ENCODE results near the gene TMTC2.
"Not testable (repeated sequence)": the region's sequence is repeated elsewhere in the genome, so short reads cannot be mapped to it uniquely, and the experiment has no call there.

TMTC2 gene

DNA sequence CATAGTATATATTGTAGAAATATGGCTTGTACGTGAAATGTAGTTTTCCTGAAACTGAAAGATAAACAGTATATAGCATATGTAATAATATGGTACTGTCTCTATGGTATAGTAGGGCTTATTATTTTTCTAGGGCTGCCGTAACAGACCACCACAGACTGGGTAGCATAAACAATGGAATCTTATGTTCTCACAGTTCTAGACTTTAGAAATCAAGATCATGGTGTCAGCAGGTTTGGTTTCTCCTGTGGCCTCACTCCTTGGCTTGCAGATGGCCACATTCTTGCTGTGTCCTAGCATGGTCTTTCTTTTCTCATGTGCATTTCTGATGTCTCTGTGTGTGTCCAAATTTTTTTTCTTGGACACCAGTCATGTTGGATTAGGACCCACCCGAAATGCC lies 155.8 kb downstream of the TMTC2 start:
- DNase-seq (ENCODE audit: low spot score) = no peak

DNA sequence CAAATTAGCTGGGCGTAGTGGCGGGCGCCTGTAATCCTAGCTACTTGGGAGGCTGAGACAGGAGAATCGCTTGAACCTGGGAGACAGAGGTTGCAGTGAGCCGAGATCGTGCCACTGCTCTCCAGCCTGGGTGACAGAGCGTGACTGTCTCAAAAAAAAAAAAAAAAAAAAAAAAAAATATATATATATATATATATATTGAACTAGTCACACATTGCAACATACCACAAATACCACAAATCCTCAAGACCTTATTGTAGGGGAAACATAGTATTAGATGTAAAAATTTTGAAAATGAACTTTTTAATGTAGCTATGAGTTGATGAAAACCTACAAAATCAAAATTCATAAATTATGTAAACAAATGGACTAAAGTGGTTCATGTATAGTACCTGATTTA lies 158.4 kb downstream of the TMTC2 start:
- not testable (repeated sequence) for DNase-seq (ENCODE audit: low spot score)

DNA sequence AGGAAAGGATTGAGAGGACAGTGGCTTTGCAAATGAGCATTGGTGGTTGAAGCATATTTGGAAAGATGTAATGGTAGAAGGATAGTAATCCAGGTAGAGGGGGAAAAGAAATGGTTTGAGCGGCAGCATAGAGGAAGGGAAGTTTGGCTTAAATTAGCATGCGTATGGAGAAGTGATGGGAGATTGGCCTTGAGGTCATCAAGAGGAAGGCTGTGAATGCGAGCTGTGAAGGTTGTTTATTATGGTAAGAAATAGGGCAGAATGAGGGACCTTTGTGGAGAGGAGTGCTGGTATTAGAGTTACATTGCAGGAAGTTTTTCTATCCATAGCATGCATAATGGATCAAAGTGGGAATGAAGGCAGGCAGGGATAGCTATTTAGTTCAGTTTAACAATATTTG lies 162.1 kb downstream of the TMTC2 start:
- DNase-seq (ENCODE audit: low spot score) = no peak

DNA sequence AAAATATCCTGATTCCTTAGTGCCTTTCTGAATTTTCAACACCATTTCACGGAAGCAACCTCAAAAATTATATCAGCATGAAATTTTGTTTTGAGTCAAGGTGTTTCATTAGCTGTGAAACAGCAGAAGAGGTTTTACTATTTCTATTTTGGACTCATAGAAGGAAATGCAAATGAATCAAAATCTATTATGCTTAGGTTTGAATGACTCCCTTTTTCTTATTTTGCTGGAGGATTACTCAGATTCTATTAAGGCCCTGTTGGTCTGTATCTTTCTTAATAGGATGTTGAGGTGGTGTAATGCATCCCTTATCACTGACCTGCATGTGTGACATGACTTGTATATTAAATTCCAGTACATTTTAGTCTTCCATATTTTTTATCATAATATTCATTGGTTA lies 165.8 kb downstream of the TMTC2 start:
- DNase-seq (ENCODE audit: low spot score) = no peak

DNA sequence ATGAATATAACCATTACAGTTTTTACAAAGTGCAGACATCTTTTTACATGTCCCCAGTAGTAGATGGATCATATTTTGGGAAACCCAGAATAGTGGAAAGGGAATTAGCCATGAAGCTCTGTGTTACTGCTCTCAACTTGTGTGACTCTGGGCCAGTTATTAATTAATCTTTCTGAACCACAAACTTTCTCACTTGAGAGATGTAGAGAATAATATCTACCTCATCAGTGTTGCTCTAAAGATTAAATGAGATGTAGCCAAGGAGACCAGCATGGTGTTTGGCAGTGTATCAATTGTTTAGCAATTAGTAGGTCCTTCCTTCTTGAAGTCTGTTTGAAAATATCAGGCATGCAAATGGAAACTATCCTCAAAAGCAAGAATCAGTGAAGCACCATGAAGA lies 169.2 kb downstream of the TMTC2 start:
- DNase-seq (ENCODE audit: low spot score) = no peak

DNA sequence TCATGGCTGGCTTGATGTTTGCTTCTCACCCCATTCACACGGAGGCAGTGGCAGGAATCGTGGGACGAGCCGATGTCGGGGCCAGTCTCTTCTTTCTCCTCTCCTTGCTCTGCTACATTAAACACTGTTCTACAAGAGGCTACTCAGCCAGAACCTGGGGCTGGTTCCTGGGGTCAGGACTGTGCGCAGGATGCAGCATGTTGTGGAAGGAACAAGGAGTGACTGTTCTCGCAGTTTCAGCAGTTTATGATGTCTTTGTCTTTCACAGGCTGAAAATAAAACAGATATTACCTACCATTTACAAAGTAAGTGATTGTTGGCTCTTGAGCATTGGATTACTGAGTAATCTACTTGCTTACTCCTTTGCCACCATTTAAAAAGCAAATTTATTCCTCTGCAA lies 170.6 kb downstream of the TMTC2 start:
- no peak for DNase-seq (ENCODE audit: low spot score)

DNA sequence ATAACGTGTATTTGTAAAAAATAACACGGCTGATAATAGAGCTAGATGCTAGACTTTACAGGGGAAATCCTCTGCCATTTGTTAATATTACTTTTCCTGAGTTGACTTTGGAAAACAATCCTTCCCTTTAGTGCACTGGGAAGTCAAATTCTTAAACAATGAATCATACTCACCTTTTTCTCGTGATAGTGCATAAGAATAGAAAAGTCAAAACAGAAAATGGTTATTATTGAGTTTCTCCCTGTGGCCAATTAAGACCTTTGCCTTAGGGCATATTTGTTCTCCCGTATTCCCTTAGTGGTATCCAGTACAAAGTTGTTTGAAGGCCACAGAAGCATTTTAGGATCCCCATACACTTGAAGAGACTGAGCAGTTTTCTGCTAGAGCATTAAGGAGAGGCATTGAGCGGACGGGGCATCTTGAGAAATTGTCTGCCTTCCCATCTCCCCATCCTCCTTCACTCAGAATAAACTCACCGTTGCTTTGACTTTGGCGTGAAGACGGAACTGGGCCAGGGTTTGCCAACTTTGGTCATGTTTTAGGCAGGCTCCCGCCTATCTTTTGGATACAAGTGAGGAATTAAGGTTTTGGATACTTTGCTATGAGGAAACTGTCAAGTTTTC lies 171.3 kb downstream of the TMTC2 start:
- no peak for DNase-seq (ENCODE audit: low spot score)

DNA sequence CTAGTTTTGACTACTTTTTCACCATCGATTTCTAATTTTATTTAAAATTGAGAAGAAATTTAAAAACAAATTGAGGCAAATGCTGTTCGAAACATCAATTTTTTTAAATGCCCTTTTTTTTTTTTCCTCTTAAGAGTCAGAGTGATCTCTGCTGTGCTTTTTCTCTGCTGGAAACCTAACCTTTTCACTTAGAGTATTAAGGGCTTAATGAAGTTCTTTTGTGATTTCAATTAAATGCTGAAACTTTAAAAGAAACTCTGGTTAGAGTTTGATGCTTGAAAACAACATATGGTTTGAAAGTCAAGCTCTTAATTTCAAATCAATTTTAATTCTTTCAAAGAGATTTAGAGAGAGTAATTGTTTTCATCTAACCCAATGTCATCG lies 171.8 kb downstream of the TMTC2 start:
- no peak for DNase-seq (ENCODE audit: low spot score)

DNA sequence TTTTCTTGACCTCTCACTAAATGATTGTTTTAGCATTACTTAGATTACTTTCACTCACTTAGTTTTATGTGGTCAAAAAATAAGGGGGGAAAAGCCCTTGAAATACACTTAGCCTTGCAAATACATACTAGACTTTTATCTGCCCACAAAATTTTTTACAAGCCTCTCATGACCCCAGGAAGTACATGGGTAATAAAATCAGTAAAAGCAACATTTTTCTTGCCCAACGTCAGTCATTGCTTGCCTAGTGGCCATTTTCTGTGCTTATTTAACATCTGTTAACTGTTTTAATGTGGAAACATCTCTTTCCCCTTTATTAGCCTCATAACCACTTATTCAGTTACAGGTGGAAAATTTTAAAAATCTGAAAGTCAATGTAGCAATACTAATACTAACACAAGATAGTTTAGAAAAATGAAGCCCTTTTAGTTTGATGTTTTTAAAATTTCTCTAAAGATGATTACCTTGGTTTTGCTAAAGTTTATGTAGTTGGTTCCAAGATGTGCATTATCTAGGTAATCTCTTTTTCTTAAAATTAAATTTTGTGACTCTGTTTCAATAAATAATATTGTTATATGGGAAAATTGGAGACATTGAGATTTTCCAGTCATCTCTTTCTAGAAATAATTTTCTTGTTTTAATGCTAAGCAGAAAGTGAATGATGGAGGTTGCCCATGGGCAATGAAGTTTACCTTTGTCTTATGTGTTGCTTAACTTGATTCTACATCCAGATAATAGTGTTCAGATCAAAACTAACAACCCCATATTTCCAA lies 175.5 kb downstream of the TMTC2 start:
- DNase-seq (ENCODE audit: low spot score) = no peak

DNA sequence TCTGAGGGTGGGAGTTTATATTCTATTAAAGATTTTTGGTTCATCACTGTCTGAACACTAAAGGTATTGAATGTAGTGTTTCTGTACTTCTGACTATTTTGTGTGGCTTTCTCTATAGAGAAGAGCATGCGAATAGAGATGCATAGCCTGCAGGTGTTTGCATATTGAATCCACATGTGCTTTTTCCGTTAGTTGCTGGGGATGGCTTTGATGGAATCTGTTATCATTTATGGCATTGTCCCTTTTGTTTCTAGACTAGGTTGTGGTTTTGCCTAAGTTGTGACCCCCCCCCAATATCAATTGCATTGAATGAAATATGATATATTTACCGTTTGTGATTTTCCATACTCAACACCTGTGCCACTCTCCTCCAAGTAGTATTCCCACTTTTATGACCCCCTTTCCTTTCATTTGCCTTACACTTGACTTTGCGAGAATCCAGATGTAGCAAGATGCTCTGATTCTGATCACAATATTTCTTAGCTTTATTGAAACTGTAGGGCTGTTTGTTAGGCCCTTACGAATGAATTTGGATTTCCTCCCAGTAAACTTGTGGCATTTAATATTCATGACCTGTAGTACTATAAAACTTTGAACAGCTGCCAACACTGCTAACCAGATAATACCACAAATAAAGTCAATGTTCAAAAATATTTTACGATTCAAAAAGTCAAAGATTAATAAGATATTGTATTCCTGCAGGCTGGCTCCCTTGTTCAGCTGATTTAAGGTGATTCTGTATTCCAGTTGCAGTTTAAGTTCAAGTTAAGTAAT lies 176.4 kb downstream of the TMTC2 start:
- DNase-seq (ENCODE audit: low spot score) = no peak

DNA sequence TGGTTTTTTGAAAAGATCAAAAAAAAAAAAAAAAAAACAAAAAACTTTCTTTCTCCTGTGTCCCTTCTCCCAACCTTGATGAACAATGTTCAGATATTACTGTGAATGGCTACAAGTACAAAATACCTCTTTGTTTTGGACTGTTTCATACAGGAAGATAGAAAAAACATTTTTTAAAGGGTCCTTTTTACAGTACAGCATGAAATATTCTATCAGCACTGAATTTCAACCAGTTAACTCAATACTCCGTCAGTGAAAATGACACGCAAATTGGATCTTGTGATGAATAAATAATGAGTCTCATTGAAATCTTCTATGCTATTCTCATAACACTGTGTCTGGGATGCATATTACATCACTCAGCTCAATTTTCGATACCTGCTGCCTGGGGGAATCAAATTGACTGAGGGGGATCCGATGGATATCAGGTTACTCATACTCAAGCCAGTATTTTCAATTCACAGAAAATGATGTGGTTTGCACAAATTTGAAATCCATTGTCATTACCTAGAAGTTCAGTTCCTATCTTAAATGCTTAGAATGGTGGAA lies 179.6 kb downstream of the TMTC2 start:
- no peak for DNase-seq (ENCODE audit: low spot score)

DNA sequence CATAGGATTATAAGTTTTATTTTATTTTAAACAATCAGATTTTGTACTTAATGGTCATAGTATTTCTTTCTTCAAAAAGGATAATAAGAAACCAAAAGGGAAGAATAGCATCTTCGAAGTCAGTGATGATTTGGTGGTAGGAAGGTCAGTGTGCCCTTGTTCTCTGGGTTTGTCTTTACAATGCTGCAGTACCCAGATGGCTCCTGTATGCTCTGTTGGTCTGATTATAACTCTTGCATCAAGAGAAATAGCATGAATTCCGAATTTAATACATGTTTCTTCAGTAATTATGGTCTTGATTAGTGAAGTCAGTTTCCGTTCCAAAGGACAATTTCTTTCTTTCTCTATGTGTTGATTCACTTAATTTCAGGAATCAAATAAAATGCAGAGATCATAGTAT lies 180.2 kb downstream of the TMTC2 start:
- DNase-seq (ENCODE audit: low spot score) = no peak

DNA sequence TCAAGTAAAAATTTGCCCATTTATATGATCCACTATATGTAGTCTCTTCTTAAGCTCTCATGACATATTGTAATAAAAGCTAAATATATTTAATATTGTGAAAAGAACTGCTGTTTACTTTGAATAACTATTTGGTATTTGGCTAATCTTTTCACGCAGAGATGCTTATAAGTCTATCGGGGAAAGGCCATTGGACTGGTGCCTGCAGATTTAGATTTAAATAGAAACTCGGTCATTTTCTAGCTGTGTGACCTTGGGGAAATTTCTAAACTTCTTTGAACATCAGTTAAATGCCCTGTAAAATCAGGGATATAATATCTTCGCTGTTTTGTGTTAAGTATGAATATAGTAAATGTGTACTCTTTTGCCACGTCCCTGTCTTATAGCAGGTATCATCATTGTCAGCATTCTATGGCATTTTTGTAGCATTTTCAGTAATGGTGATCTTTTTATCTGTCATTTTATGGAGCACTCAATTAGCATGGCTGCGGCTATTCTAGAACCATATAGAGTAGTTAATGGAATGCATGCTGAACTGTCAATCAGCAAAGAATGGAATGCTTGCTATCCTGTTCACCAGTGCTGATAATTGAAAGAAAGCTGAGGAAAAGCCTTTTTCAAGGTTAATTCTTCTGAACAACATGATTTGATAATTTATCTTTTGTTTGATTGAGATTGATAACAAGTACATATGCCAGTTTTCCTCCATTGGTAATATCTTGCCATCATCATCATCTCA lies 181.2 kb downstream of the TMTC2 start:
- no peak for DNase-seq (ENCODE audit: low spot score)

DNA sequence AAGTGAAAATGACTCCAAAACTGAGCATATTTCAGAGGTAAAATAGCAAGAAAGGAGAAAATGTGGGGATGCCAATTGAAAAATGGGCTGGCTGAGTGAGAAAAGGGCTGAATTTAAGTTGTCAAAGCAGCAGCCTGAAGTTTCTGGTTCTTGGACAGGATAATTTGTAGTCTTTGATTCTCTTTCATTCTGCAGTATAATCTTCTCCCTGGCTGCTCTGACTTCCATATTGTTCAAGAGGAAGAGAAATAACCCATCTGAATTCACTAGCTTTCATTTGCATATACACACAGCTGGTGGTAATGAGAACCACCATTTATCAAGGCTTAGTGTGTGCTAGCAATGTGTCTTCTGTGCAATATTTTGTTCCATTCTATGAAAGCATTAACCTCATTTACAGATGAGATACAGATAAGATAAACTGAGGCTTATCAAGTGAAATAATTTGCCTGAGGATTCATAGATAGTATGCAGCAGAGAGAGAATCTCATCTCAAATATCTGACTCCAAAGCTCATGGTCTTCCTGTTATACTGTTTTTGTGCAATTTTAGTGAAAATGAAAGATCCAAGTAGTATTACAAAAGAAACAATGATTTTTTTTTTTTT lies 184.2 kb downstream of the TMTC2 start:
- no peak for DNase-seq (ENCODE audit: low spot score)

DNA sequence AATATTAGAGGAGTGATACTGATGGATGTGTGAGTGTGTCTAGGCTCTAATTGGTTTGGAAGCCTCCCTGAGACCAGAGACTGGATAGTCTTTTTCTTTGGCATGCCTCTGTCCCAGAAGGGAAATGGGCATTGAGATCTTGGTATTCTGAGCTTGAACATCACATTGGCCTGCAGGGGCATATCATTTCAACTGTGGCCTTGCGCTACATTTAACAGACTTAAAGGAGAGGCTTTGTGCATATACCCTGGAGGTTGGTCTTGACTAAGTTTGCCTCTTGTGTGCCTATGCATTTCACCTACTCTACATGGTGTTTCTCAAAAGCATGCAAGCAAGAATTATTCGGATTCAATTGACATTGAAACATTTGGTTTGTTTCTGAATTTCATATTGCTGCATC lies 185.4 kb downstream of the TMTC2 start:
- no peak for DNase-seq (ENCODE audit: low spot score)

DNA sequence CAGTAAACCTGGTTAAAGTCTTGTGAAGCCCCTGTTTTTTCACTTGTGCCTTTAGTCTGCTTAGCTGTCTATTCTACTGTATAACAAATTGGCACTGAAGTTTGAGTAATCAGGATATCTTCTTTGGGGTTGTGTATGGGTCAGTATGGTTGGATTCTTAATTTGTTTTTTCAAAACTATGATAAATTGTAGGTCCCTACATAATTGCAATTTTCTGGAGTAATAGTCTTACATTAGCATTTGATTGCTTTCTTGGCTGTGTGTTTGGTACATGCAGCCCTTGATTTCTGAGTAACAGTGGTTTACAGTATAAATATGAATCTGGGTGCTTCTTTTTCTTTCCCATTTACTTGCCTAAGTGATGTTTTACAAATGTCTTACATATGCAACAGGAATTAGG lies 186.6 kb downstream of the TMTC2 start:
- DNase-seq (ENCODE audit: low spot score) = no peak

DNA sequence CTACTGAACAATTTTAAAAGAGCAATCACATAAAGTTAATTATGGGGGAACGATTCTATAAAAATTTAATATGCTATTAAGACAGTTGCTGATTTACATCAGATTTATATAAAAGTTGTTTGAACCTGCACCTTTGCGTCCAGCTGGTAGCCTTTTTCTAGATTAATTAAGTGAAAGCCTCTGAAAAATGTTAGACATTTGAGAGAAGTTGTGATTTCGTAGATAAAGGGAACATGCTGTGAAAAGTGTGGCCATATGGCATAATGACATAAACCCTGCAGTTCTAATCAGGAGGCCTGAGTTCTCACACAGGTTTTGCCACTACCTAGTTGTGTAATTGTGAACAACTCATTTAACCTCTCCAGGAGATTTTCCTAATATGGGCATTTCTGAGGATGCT lies 187.2 kb downstream of the TMTC2 start:
- DNase-seq (ENCODE audit: low spot score) = no peak

DNA sequence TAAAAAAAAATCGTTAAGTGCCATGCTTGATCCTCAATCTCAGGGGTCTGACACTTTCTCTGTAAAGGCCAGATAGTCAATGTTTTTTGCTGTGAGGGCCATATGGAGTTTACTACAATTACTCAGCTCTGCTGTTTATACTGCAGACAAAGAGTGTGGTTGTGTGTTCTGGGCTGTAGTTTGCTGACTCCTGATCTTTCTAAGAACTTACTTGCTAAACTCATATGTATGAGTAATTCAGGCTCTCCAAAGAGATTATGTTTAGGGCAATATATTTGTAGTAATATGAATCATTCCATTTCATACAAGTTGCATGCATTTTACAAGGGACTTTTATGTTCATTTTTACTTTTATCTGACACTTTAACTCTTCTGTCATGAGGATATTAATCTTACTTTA lies 188.2 kb downstream of the TMTC2 start:
- peak; percentile 5 for DNase-seq (ENCODE audit: low spot score)

DNA sequence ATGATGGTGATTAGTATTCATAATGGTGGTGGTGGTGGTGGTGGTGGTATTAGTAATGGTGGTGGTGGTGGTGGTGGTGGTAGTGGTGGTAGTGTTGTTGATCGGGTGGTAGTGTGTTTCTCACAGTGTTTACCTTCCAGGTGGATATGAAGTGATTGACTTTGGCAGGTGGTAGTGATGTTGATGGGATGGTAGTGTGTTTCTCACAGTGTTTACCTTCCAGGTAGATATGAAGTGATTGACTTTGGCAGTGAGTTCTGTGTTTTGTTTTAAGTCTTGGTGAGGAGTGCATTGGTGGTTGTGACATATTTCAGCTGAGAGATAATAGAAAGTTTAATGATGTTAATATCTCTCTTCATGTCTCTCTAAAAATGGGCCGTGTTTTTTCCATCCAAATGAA lies 189.4 kb downstream of the TMTC2 start:
- DNase-seq (ENCODE audit: low spot score) = no peak

DNA sequence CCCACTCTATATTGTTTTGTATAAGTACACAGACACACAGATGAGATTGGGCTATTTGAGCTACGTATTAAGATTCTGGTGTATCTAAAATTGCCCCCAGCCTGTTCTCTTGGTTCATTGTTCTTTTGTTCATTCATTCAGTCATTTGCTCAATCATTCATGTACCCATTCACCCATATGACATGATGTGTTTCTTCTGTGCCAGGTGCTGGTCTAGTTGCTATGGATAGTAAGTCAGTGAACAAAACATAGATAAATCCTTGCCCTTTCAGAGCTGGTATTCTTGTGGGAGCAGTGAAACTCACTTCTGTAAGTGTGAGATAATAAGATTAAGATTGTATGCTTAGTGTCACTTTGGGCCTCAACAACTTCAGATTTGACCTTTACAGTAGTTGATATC lies 191.3 kb downstream of the TMTC2 start:
- no peak for DNase-seq (ENCODE audit: low spot score)

DNA sequence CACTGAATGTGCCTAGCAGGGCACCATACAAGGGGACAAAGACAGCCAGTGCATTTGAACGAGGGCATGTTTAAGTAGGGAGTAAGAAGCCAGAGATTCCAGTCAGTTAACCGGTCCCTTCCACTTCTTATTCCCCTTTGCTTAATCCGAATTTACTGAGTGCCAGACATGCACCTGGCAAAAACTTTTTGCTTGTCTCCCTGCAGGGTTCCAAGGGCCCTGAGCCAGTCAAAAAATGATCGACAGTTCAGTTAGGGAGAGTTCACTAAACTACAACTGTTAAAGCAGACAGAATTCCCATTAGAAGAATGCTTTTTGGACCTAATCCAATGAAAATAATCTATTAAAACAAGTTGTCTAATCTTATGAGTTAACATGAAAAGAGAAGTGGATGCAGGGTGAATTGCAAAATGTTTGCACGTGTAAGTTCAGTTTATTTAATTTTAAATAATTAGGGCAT lies 193.8 kb downstream of the TMTC2 start:
- peak; percentile 2 for DNase-seq (ENCODE audit: low spot score)

Measured in AG08396 (cell line).